ENCODE data around the gene SAMD9L.
"Not testable (repeated sequence)": the region's sequence is repeated elsewhere in the genome, so short reads cannot be mapped to it uniquely, and the experiment has no call there.

The SAMD9L gene

GRCh38 chr7:93146036-93146435 lies 2.1 kb downstream of the SAMD9L start:
- no peak for DNase-seq (ENCODE audit: low spot score)

GRCh38 chr7:93145354-93145753 lies 2.8 kb downstream of the SAMD9L start:
- DNase-seq (ENCODE audit: low spot score) = no peak

GRCh38 chr7:93142127-93142526 lies 6.1 kb downstream of the SAMD9L start:
- no peak for DNase-seq (ENCODE audit: low spot score)

- no peak for DNase-seq (ENCODE audit: low spot score)
These were observed 7.5 kb downstream of the SAMD9L start for GRCh38 chr7:93140582-93141191.

- DNase-seq (ENCODE audit: low spot score) = no peak
These were observed 9.6 kb downstream of the SAMD9L start for GRCh38 chr7:93138576-93138975.

- DNase-seq (ENCODE audit: low spot score) = no peak
These were observed 15.2 kb downstream of the SAMD9L start for GRCh38 chr7:93133005-93133404.

- no peak for DNase-seq (ENCODE audit: low spot score)
These were observed 16.0 kb downstream of the SAMD9L start for GRCh38 chr7:93132216-93132615.

- not testable (repeated sequence) for DNase-seq (ENCODE audit: low spot score)
These were observed 21.2 kb downstream of the SAMD9L start for GRCh38 chr7:93126954-93127353.

- not testable (repeated sequence) for DNase-seq (ENCODE audit: low spot score)
These were observed 24.7 kb downstream of the SAMD9L start for GRCh38 chr7:93123532-93123931.

GRCh38 chr7:93120592-93121549 lies 27.3 kb downstream of the SAMD9L start:
- DNase-seq (ENCODE audit: low spot score) = no peak

- no peak for DNase-seq (ENCODE audit: low spot score)
These were observed 28.8 kb downstream of the SAMD9L start for GRCh38 chr7:93119191-93119905.

- DNase-seq (ENCODE audit: low spot score) = peak; percentile 87
These were observed 30.2 kb downstream of the SAMD9L start, which contains the start of gene SAMD9 for GRCh38 chr7:93117852-93118530. Gene SAMD9, minus strand, starts transcription at chr7:93117979. Its CDS starts 11,882 bp downstream, at chr7:93106097.

GRCh38 chr7:93117327-93117726 lies 30.9 kb downstream of the SAMD9L start:
- no peak for DNase-seq (ENCODE audit: low spot score)

GRCh38 chr7:93115796-93116195 lies 32.4 kb downstream of the SAMD9L start:
- peak; percentile 75 for DNase-seq (ENCODE audit: low spot score)

GRCh38 chr7:93108003-93108402 lies 40.2 kb downstream of the SAMD9L start:
- DNase-seq (ENCODE audit: low spot score) = no peak

GRCh38 chr7:93097388-93097787 lies 50.8 kb downstream of the SAMD9L start:
- DNase-seq (ENCODE audit: low spot score) = no peak

- peak; percentile 47 for DNase-seq (ENCODE audit: low spot score)
These were observed 55.3 kb downstream of the SAMD9L start for GRCh38 chr7:93092757-93093370.
